ENCODE measurements around the gene CYB561D2.
A peak's percentile ranks its signal among the peaks of the same experiment; 100 is the strongest.

Gene CYB561D2

DNA sequence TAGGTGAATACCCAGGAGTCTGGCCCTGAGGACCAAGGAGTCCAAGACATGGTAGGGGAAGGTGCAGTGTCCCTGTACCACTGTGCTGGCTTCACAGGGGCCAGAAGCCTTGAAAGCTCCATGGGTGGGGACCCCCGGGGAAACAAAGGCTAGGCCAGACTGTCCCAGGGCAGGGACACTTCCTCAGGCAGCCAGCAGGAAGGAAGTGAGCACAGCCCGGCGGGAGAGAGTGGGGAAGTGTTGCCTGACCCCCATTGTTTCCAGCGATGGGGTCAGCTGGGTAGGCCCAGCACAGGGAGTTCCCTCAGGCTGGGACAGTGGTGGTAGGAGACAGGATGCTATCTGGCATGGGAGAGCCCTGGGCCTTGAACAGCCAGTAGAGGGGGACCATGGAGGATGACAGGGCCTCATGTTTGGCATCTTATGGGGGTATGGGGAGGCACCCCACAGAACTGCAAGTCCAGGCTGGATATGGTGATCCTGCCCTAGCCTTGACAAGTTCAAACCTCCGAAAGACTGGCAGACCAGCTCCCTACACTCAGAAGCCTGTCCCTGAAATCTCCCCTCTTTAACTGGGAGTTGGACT, 27.0 kb upstream of the CYB561D2 start:
- DNase-seq = no peak

DNA sequence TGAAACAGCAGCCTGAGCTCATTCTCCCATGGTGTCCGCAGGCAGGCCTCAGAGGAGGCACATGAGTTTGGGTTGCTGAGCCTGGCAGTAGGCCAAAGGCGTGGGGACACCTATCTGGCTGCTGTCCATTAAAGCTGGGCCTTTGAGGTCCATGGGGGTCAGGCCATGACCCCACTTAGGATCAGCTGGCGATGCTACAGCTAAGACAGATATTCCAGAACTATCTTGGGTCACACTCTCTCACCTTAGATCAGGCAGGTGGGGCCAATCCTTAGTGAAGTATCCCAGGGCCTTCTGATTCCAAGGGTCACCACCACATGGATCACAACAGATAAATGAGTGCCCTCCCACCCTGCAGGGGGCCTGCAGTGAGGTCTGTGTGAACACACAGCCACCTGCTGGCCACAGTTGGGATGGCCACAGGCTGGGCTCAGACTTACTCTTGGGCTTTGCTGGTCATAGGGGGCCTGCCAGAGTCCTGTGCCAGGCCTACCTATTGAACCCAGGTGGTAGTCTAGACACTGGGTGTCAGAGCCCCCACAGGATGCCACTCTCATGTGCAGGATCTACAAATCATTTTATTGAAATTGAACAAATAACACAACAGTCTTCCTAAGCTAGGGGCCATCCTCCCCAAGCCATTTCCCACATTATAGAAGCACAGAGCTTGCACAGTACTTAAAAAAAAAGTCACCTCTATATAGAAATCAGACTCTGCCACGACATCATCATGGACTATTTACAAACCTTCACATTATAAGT, 26.1 kb upstream of the CYB561D2 start:
- DNase-seq = peak; percentile 61

DNA sequence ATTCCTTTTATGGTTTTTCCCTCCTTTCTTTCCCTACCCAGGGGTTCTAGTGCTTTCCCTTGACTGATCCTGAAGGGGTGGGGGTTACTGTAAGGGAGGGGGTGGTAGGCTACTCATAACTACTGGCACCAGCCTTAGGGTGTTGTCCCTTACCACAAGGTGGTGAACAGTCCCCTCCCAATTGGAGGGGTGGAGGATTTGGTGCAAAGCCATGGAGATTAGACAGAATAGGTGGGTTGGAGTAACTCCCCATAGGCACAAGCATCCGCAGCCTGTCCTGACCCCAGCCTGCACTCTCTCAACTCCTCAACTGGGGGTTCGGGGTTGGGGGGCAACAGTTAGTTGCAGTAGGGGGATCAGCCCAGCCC, 25.6 kb upstream of the CYB561D2 start:
- no peak for DNase-seq

DNA sequence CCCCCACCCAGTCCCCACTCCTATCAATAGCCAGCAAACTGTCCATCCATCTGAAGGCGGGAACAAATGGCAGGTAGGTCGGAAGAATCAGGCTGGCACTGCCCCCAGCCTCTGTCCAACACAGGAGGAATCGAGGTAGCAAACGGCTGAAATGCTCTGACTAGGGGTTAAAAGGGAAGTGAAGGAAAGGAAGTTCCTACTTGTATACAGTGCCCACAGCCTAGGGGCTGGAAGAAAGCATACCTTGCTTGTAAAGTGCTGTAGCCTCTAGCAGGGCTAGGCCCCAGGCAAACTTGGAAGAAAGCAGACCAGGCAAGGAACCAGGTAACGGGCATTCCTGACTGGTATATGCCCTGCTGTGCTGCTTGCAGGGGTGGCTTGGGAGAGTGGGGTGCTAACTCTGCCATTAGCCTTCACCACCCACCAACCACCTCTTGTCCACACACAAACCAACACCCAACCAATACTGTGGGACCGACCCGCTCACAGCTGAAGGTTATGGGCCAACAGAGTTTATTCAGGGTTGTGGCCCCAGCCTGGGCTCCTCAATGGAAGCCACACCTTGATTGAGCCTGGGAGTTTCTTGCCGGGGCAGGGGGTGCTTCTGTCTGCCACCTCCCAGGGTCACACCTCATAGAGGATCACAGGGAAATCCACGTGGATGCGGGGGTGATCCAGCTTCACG, 25.0 kb upstream of the CYB561D2 start:
- DNase-seq = no peak

DNA sequence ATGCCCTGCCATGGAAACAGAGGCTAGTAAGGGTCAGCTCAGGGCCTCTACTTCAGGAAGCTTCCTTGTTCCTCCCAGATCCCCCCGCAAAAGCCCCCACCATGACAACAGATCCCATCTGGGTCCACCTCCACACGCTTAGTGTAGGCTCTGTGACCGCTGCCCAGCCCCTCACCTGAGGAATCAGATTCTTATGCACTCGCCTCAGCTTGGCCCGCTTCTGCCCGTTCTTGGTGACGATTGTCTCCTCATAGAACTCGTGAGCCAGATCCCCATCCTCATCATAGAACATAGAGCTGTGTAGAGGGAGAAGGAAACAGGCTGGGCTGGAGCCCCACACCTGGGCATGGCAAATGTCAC, 24.5 kb upstream of the CYB561D2 start:
- DNase-seq = no peak

DNA sequence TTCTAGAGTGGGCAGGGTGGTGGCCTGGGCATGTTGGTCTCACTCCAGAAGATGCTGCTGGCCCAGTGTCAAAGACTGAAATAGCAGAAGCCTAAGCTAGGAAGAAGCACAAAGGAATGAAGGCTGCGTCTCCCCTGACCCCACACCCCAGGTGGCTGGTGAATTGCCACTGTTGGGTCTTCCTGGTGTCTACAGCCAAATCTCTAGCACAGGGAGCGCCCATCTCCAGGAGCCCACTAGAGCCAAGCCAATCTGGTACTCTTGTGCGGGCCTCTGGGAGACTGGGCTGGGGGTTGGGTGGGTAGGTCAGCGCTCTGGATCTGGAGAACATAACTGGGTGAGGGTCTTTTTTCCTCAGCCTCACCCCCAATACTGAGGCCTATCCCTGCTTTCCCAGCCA, 23.5 kb upstream of the CYB561D2 start:
- DNase-seq = no peak

DNA sequence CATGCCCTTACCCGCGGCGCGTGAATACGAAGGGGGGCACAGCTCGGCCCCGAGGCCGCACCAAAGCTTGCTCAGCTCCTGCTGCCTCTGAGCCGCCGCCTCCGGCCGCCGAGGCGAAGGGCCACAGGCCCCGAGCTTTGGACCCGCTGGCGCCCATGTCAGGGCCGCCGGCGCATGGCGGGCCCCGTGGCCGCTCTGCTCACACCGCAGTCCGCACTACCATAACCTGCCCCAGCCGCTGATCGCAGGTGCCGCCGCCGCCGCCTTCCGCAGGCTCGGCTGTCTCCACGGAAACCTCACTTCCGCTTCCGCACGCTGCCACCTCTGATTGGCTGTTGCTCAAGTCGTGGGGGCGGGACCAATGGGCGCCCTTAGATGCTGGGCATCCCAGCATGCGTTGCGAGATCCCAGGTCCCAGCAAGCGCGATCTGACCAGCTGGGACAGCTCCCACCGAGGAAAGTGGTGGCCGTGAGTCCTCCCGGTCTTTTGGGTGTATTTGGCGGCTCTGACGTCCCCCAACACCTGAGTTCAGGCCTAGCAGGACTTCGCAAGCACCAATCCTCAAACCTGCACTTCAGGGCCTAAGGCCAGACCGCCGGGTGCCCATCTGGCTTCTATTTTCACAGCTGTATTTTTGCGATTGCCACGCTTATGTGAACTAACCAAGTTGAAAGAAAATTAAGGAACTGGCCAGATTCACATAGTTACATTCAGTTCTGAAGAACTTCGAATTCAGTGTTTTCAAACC, 22.5 kb upstream of the CYB561D2 start, which contains the start of gene TUSC2:
TUSC2 (minus strand) TSS at position 281 of the 749 bp plus-strand sequence; CDS start at position 157, 124 bp downstream.
- DNase-seq = peak; percentile 95

DNA sequence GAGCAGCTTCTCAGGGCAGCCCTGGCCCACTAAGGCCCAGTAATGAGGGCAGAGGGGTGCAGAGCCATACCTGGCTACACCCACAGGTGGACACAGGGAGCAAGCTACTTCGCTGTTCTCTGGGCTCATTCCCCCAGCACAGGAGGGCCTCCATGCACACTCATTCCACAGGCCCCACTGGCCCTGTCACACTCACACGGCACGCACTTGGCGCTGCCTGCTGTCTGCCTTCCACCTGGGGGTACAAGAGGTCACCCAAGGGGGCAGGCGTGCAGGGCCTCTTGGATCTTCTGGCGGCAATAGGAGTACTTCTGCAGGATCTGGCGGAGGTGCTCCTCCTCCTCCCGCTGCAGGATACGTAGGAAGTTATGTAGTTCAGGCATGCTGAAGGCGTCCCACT, 20.3 kb upstream of the CYB561D2 start:
- no peak for DNase-seq

DNA sequence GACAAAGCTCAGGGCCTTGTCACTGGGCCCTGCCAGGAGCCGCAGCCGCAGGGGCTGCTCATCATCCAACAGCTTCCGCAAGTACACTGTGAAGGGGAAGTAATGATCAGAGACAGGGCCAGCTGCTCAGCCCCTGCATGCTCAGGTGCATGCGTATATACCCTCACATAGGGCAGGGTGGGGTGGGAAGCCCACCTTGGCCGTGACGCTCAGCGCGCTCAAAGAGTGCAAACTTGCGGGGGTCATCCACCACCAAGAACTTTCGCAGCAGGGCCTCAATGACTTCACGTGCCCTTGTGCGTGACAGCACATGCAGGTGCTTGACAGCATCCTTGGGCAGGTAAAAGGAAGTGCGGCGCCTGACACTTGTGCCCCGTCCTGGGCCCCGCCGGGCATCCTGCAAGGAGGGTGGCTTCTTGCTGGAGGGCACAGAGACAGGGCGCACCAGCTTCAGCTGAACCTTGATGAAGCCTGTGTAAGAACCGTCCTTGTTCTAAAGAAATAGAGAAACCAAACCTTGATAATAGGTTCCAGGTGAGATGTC, 19.2 kb upstream of the CYB561D2 start:
- DNase-seq = no peak

DNA sequence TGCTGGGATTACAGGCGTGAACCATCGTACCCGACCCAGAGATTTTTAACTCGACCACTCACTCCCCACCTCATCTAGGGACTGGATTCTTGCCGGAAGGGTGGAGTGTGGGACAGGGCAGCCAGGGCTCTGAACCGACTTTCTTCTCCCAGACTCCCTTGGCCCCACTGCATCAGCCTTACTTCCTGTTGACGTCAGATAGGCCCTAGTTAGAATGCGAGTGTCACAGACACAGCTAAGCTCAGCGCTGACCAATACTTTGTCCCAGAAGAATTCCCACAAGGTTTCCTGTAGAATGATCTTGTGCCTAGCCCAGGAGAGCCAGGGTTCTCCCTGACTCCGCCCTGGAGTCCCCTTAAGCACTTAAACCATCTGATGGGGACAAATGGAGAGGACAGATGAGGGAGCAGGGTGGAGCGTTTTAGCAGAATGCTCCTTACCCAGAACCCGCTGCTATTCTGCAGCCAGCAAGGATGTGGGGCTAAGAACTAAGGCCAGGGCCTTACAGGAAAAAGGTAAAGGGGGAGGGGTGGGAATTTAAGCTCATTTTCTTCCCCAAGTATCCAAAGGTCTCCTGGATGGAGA, 16.8 kb upstream of the CYB561D2 start:
- DNase-seq = no peak

DNA sequence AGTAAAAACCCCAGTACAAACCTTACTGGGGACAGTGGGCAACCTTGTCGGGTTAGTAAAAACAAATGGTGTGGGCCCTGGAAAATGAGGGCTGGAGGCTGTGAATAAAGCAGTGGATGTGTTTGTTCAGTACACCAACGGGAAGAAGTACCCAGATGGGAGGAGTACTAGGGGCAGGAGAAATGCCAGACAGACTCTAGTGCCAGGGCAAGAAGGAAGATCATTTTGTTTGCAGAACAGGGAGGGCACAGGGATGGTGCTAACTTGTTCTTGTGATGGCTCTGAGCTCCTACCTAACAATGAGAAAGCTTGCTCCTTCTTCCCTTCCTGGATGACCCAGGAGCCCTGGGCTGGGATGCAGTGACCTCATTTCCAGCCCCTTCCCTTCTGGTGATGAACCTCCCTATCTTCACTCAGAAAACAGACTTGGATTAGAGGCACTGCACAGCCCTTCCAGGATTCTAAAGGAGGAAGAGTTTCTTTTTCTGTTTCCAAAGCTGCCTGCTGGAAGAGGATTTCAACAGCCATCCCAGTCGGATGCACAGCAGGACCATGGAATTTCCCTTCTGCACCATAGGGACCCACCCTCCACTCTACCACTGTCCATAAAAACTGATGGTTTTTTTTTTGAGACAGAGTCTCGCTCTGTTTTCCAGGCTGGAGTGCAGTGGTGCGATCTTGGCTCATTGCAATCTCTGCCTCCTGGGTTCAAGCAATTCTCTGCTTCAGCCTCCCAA, 16.2 kb upstream of the CYB561D2 start:
- DNase-seq = no peak

DNA sequence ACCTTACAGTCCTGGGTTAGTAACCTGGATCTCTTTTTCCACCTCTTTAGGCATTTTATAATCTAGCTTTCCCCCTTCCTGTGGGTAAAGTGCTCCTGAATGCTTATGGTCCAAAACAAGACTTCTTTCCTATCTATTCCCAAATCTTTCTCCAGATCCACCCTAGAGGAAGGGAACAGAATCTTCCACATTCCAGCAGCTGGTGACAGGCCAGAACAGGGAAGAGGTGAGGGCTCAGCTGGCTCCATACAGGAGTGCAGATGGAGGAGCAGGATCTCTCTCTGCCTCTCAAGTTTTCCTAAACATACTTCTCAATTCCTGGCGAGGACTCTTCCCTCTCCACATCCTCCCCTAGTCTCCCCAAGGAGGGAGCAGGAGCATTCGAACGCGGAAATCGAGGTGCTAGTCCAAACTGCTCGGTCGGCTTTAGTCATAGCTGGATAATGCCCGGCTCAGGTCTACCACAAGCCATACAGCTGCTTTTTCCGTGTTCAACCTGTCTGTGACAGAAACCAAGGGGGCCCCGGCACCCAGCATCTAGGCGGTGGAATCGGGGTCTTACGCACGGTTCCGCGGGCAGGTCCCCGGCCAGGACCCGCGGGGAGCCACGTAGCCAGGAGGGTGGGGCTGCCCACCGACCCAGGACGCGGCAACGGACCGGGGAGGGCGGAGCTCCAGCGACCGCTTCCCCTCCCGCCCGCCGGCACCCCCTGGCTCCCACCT, 14.0 kb upstream of the CYB561D2 start:
- no peak for DNase-seq

DNA sequence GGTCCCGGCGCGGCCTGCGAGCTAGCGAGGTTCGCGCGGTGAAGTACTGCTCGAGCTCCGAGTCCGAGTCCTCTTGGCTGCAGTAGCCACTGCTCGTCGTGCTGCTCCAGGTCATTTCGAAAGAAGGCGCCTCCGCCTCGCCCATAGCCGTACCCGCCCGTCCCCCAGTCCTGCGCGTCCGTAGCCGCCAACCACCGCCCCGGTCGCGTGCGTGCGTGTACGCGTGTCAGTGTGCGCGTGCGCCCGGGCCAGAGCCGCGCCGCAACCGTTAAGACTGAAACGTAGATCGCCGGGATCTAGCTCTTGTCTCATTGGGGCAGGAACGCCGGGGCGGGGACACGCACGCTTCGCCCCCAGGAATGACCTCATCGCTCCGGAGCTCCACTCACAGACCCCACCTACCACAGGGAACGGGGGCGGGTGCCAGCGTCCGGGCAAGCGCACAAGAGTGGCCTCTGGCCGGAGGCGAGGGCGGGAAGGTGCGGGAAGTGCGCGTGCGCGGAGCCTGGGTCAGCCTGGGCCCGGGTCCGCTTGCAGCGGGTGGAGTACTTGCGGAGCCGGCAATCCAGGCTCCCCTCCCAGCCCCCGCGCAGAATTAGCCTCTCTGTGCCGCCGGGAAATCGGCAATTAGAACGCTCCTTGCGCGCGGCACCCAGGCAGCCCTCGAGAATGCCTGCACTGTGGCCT, 13.3 kb upstream of the CYB561D2 start:
- peak; percentile 95 for DNase-seq

DNA sequence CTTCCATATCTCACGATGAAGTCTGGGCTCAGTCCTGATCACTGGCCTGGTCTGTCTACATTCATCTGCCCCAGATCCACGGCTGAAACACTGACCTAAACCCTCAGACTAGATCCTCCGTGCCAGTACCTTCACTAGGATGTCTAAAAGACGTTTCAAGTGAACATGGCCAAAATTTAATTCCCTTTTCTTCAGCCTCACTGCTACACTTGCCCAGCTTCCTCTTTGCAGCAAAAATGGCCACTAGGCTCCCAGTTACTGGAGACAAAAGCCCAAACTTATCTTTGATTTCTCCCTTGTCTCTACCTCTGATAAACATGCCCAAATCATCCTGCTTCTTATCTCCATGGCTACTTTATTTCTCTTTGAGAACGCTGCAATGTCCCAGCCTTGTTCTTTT, 11.7 kb upstream of the CYB561D2 start:
- DNase-seq = no peak

DNA sequence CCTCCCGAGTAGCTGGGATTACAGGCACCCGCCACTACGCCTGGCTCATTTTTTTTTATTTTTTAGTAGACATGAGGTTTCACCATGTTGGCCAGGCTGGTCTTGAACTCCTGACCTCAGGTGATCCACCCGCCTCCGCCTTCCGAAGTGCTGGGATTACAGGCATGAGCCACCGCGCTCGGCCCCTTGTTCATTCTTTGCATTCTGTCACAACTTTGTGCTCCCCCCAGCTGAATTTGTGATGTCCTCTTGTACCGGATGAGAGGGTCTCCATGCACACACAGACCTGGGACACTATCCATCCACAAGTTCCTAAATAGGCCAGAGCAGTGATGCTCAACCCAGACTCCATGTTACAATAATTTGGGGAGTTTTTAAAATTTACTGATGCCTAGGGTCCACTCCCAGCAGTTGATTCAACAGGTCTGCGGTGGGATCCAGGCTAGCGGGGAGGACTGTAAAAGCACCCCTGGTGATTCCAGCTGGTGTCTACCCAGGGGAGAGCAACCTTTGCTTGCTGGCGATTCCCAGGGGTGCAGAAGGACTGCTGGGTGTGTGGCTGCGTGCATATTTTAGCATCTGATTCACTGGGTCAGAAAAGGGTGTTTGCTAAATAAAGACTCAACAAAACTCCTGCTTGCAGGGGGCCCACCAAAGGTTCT, 11.0 kb upstream of the CYB561D2 start:
- DNase-seq = no peak

DNA sequence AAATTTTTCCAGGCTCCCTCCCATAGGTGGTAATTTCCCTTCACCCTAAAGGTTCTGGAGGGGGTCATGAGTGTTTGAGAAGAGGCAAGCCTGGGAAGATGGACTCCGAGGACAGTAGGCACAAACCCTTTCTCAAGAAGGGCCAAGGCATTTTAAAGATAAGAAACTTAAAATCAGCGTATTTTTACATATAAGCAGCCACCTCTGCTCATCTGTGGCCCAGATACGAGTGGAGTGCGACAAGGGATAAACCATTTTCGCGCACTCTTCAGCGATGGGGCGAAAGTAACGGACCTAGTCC, 10.6 kb upstream of the CYB561D2 start:
- no peak for DNase-seq

DNA sequence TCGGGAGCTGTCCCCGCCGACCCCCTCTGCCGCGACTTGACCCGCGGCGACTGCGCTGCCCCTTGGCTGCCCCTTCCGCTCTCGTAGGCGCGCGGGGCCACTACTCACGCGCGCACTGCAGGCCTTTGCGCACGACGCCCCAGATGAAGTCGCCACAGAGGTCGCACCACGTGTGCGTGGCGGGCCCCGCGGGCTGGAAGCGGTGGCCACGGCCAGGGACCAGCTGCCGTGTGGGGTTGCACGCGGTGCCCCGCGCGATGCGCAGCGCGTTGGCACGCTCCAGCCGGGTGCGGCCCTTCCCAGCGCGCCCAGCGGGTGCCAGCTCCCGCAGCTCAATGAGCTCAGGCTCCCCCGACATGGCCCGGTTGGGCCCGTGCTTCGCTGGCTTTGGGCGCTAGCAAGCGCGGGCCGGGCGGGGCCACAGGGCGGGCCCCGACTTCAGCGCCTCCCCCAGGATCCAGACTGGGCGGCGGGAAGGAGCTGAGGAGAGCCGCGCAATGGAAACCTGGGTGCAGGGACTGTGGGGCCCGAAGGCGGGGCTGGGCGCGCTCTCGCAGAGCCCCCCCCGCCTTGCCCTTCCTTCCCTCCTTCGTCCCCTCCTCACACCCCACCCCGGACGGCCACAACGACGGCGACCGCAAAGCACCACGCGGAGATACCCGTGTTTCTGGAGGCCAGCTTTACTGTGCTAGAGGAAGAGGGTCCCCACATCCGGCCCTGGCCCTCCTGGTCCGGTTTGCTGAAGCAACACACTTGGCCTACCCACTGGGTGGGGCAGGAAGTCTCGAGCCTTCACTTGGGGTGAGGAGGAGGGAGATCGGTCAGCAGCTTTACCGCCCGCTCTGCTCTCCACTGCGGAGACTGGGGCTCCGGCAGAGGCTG, 10.0 kb upstream of the CYB561D2 start, which contains the start of gene RASSF1:
RASSF1 (minus strand) TSS at position 389 of the 882 bp plus-strand sequence; CDS start at position 358, 31 bp downstream.
- DNase-seq = no peak

DNA sequence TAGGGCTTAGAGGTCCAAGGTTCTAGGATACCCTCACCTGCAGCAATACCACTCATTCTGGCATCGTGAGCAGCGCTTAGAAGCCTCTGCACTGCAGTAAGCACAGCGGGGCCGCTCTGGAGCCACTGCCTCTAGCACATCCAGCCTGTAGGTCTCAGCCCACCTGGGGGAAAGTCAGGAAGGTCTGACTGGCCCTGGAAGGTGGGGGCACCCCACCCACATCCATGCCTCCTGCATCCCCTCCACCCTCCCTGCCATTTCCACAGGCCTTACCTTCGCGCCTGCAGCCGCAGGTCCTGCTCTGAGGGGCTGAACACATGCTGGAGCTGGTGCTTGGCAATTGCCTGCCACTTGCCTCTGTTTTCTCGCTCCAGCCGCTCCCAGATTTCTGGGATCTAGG, 9.1 kb upstream of the CYB561D2 start:
- DNase-seq = no peak

DNA sequence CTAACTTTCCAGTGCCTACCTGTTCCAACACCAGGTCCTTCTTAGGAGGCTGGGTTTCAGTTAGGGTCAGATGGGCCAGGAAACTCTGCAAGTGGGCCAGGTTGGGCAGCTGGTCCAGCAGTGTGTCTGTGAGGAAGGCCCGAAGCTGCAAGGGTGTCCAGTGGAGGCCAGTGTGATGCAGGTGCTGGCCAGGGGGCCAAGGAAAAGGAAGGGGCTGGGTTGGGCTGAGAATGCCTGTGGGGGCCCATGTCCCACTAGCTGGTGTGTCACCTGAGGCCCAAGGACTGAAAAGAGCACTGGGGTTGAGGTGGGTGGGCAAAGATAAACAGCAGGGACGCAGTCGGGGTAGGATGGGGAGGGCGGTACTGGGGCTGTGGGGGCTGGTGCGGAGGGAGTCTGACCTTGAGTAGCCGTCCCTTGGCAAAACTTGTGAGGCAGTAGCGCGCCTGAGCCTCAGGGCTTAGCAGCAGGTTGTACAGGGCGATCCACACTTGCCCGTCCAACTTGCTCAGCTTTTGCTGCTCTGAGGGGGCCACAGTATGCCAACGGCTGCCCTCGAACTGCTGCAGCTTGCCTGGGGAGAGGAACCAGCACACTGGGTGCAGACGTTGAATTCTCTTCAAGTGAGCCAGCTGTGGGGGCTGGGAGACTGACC, 8.5 kb upstream of the CYB561D2 start:
- DNase-seq = no peak

Measured in NCI-H1048 (cell line).